Psoas muscle (tissue), 8 donors: Measurements from ENCODE around the gene ERVV-1. TPM values are rescaled to one million over a fixed set of nuclear protein-coding genes. Genes with fewer than 3 reads are reported as not detected.
A peak's percentile ranks its signal among the peaks of the same experiment; 100 is the strongest.

Experiments
- ATAC-seq, 4 donors: fragments of 200-7000 bp; cut with Tn5 transposase; one replicate each; pipeline ENCODE4 v1.9.1; 2020; ENCODE audit warnings: moderate library complexity in 3 of 4, mild to moderate bottlenecking in 2 of 4
- DNase-seq, 2 donors: peaks; one replicate each; pipeline ENCODE4 v3.0.0-alpha.2; 2020
- H3K27ac ChIP-seq: fragments of 200-600 bp; one replicate; pipeline ENCODE4 v1.8.0; 2022
- H3K27me3 ChIP-seq, 3 donors: fragments of 200-600 bp in 1 of 3; one replicate each; pipeline versions ENCODE4 v1.6.1 to v1.8.0; 2013 to 2022; ENCODE audit warnings: low read length in 2 of 3, mild to moderate bottlenecking in 2 of 3, moderate library complexity in 1 of 3; ENCODE audit not compliant: insufficient read depth in 3 of 3
- H3K36me3 ChIP-seq, 2 donors: fragments of 200-600 bp in 1 of 2; one replicate each; pipeline versions ENCODE4 v1.6.1 to v1.8.0; 2013 to 2022; ENCODE audit warnings: low read depth in 1 of 2, mild to moderate bottlenecking in 1 of 2, moderate library complexity in 1 of 2; ENCODE audit not compliant: insufficient read depth in 1 of 2
- H3K4me1 ChIP-seq: fragments of 200-600 bp; one replicate; pipeline ENCODE4 v1.8.0; 2022
- H3K4me3 ChIP-seq: fragments of 200-600 bp; one replicate; pipeline ENCODE4 v1.8.0; 2022; ENCODE audit warnings: mild to moderate bottlenecking
- H3K9me3 ChIP-seq: fragments of 200-600 bp; one replicate; pipeline ENCODE4 v1.8.0; 2022
- CTCF ChIP-seq: fragments of 200-600 bp; IDR thresholded peaks from one replicate; pipeline ENCODE4 v1.8.0; 2022; ENCODE audit warnings: antibody characterized with exemption
- WGBS, 3 donors: extraction: QIAGEN DNeasy Blood & Tissue Kit; methylation state at CpG; one replicate each; pipeline versions ENCODE4 v1.1.6 to v1.1.7; 2013; 5-methylcytosine and 5-hydroxymethylcytosine counted together
- intact Hi-C, 2 donors: fragments of 100-400 bp; cut with DNase I; formaldehyde crosslinking; loops; one replicate each; pipeline versions ENCODE4 v1.11.0 to v1.14.2; 2022
- polyA plus RNA-seq, 3 donors: library from polyadenylated mRNA; stranded (reverse); fragments of 200-250 nt; gene quantifications; one replicate each; pipeline ENCODE4 v1.2.3, GENCODE V29; 2013
- total RNA-seq, 4 donors: library from RNA; stranded (reverse); fragmentation: NEBNext Ultra II Directional in 2 of 4; extraction: Animal tissue kit (Norgen Biotek cat#: 25700) in 2 of 4; gene quantifications; one replicate each; pipeline versions ENCODE4 v1.2.1 to v1.2.4, GENCODE V29; 2021 to 2023
- donor health status: healthy with polysubstance abuse.
- donor health status: DM: no; HTN: no; CAD: no; lungs with moderate emphysema.
- donor health status: Bipolar disorder and iron deficiency.
- donor health status: healthy.
- donor health status: DM: yes; HTN: yes; CAD: no.
- donor health status: DM: no; HTN: no; CAD: no.
- donor health status: DM: no; HTN: no; CAD: no.
- donor health status: DM: yes; HTN: yes; CAD: no.

The ERVV-1 gene
- total and polyA plus RNA-seq, 7 donors: 0.01 to 0.08 (median 0.03) TPM; not detected in 4

DNA sequence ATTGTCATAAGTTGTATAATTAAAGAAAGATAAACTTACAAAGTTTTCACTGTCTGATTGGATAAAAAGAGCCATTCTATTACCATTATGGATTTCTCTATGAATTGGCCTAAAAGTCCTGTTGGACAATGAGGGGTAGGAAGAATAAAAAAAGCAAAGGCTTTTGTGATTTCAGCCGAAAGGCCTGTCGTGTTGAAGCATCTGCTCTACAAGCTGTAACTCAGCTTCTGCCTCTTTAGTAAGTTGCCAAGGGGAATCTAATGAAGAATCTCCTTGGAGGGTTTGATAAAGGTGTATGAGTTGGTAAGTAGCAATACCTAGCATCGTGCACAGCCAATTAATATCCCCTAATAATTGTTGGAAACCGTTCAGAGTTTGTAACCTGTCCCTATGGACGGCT is 25.2 kb upstream of the ERVV-1 start:
- H3K27ac ChIP-seq: no peak overlapping the region
- no peak for DNase-seq
- peaks cover 0 to 7% of the 10 kb centered on the region in 2 donors for H3K36me3 ChIP-seq
- intact Hi-C loops: no loop called here
- WGBS, 3 donors: 81 to 90% (median 82%) methylated on average over 5 of the region's 5 CpGs
- no peak overlapping the region for H3K4me3 ChIP-seq
- ATAC-seq: no peak
- no peaks in the 10 kb centered on the region for H3K4me1 ChIP-seq
- no peaks in the 10 kb centered on the region for H3K9me3 ChIP-seq
- TF ChIP-seq CTCF: no peak
- peaks cover 0 to 1% (median 0%) of the 10 kb centered on the region in 3 donors for H3K27me3 ChIP-seq

DNA sequence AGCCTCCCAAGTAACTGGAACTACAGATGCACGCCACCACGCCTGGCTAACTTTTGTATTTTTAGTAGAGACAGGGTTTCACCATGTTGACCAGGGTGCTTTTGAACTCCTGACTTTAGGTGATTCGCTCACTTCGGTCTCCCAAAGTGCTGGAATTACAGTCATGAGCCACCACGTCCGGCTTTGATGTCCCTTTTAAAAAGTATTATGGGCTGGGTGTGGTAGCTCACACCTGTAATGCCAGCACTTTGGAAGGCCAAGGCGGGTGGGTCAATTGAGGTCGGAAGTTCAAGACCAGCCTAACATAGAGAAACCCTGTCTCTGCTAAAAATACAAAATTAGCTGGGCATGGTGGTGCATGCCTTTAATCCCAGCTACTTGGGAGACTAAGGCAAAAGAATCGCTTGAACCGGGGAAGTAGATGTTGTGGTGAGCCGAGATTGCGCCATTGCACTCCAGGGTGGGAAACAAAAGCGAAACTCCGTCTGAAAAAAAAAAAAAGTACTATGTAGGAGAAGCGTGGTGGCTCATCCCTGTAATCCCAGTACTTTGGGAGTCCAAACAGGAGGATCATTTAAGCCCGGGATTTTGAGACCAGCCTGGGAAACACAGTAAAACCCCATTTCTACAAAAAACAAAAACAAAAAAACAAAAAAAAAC is 22.8 kb upstream of the ERVV-1 start:
- WGBS, 3 donors: 88 to 89% (median 89%) methylated on average over 16 of the region's 16 CpGs
- intact Hi-C loops: loop anchor here in 1 of 2 donors (10.0 kb wide), 1 partner anchor 474 kb away; the partner anchor contains the start of gene ZNF813

GRCh38 chr19:52991484-52991883 is 22.2 kb upstream of the ERVV-1 start:
- H3K27me3 ChIP-seq: peaks cover 0 to 1% (median 0%) of the 10 kb centered on the region in 3 donors
- no peak for TF ChIP-seq CTCF
- H3K4me1 ChIP-seq: no peaks in the 10 kb centered on the region
- no peak overlapping the region for H3K27ac ChIP-seq
- no peak for ATAC-seq
- no peaks in the 10 kb centered on the region for H3K36me3 ChIP-seq
- H3K4me3 ChIP-seq: no peak overlapping the region
- no peaks in the 10 kb centered on the region for H3K9me3 ChIP-seq
- intact Hi-C loops: loop anchor here in 1 of 2 donors (10.0 kb wide), 1 partner anchor 473 kb away; the partner anchor contains the start of gene ZNF813
- no peak for DNase-seq
- 64 to 89% (median 82%) methylated on average over 2 of the region's 2 CpGs for WGBS, 3 donors

More for the DNA sequence above, 22.8 kb upstream of the ERVV-1 start:
- Histone ChIP-seq H3K27ac (no peak overlapping the region), H3K9me3 (no peaks in the 10 kb centered on the region), H3K4me3 (no peak overlapping the region), H3K4me1 (no peaks in the 10 kb centered on the region), H3K27me3 (peaks cover 0 to 1% (median 0%) of the 10 kb centered on the region in 3 donors), H3K36me3 (peaks cover 0 to 6% of the 10 kb centered on the region in 2 donors)
- no peak for ATAC-seq
- DNase-seq: no peak
- TF ChIP-seq CTCF: no peak

GRCh38 chr19:52992109-52993004 is 21.4 kb upstream of the ERVV-1 start:
- no peaks in the 10 kb centered on the region for H3K4me1 ChIP-seq
- H3K27ac ChIP-seq: no peak overlapping the region
- peak overlapping the region; percentile 66 for H3K4me3 ChIP-seq
- no peak for TF ChIP-seq CTCF
- H3K36me3 ChIP-seq: no peaks in the 10 kb centered on the region
- H3K9me3 ChIP-seq: no peaks in the 10 kb centered on the region
- DNase-seq (peak in 1 of 2 donors; percentile 23), ATAC-seq (peak in 1 of 4 donors; percentile 30)
- H3K27me3 ChIP-seq: peaks cover 0 to 1% (median 0%) of the 10 kb centered on the region in 3 donors
- intact Hi-C loops: loop anchor here in 1 of 2 donors (10.0 kb wide), 1 partner anchor 472 kb away; the partner anchor contains the start of gene ZNF813
- 16 to 21% (median 20%) methylated on average over 25 to 26 of the region's 26 CpGs for WGBS, 3 donors
